ENCODE measurements around the gene SHROOM3.

Gene SHROOM3

DNA sequence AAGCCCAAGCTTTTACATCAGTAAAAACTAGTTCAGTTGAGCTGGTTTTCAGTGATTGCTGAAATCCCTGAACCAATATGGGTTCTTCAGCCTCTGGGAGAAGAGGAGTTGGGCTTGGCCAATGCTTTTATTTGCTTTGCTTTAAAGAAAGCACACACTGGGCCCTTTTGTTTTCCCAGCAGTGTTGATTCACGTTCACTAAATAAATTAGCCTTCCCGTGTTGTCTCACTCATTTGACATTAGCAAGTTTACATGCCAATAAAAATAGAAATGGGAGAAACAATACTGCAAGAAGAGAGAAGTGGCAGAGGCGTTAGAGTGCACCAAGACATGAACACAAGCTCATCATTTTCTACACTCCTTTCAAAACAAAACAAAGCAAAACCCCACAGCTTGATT is 136.2 kb downstream of the SHROOM3 start:
- DNase-seq: no peak

DNA sequence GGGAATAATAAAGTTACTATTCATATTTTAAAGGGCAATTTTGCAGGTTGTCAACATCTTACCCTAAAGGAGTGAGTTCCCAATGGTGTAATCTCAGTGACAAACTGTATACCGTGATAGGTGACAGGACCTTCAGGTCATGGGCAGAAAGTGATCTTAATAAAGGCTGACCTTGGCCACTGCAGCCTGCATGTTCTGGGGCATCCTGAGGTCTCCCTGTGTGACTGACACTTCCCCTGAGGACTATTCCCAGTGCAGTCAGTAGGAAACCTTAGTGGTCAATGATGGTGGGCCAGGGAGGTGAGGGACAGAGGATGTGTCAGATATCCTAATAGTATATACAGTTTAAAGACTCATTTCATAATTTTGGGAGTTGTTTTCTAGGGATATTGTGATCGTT is 137.2 kb downstream of the SHROOM3 start:
- DNase-seq: no peak

DNA sequence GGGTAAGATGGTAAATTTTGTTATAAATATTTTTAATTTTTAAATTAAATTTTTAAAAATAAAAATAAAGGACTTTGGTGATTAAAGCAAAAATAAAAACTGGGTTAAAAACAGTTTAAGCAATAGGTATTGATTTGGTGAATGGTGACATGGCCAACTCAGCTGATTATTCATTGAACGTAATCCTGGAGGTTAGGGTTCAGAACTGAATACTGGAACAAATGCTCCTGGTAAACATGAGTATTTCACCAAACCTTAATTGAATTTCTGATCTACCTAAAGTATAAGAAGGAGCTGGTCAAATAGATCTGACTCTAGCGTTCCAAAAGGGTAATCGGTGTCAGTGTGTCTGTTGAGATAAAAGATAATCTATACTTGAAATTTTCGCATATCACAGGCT is 141.8 kb downstream of the SHROOM3 start:
- no peak for DNase-seq

DNA sequence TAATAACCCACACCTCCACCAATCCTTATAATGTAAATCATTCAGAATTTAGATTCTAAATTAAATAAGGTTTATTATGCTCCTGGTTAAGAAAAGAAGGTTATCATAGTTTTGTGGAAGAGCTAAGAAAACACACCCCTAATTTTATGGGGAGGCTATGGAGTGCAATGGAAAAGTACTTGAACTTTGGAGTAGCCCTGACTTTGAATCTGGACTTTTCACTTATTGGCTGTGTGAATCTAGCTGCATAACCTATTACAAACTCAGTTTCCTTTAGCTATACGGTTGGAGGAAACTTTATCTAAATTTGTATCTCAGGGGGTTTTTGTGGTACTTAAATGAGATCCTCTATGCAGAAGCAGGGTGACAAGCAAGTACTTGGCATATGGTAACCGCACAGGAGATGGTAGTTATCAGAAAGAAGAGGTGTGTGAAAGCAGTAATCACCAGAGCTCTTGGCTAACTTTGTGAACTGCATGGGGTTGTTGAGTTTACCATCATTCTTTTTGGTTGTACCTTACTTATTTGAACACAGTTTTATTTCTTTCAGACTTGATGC is 143.1 kb downstream of the SHROOM3 start:
- DNase-seq: no peak

DNA sequence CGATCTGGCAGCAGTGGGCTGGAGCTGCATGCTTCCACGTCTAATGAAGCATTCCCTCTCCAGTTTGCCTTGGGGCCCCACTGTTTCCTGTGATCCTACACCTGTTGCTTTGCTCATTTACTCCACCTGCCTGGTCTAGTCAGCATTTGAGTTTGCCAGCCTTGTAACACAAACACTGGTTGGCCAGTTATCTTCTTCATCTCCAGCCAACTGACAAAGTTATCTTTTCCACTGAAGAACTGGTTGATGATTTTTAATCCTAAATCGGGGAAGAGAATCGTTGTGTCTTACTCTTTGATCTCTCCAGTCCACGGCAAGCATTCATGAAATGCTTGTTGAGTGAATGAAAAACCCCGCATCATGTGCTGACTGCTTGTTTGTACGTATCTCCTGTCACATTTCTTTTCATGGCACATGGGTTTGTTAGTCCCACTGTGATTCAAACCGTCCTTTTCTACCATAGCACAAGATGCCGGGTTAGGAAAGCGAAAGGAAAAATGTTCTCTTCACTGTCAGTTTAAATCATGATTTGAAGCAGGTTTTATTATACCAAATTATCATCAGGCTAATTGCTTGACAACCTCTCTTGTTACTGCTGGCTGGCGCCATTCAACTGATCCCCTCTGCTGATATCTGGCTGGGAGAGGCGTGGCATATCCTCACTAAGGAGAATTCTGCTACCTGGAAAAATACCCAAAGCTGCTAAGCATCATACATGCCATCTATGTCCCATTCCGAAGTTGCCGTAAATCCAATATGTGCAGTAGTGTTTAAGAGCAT is 144.8 kb downstream of the SHROOM3 start:
- DNase-seq: no peak

DNA sequence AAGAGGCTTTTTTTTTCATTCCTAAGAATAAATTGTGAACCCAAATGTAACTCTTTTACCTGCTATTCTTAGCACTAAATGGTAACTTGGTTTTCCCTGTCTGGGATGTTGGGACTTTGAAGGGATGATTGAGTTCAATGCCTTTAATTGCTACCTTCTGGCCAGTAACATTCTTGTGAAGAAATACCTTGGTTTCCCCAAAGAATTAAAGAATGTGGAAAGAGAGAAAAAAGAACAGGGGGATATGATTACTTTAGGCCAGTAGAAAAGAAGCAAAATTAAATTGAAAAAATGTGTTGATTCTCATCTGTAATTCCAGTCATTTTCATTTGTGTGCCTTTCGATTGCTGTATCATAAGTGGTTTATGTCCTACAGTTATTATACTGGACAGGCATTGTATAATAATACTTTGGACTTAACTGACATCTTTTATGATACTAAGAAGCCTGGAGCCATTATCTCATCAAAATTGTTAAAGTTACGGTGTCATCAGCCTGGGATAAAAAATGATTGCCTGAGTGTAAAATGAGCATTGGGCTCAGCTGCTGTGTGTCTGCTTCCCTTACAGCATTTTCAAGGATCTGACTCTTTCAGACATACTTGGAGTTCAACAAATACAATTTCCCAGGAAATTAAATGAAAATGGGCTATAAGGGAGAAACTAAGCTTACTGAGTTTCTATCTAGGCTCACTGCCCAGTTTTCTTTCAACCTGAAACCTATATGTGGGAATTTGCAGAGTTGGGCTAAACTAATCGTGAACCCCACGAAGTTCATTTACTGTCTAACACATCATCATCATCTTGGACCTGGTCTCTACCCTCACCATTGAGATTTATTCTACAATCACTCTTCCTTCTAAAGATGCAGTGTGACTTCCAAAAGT is 146.3 kb downstream of the SHROOM3 start:
- no peak for DNase-seq

DNA sequence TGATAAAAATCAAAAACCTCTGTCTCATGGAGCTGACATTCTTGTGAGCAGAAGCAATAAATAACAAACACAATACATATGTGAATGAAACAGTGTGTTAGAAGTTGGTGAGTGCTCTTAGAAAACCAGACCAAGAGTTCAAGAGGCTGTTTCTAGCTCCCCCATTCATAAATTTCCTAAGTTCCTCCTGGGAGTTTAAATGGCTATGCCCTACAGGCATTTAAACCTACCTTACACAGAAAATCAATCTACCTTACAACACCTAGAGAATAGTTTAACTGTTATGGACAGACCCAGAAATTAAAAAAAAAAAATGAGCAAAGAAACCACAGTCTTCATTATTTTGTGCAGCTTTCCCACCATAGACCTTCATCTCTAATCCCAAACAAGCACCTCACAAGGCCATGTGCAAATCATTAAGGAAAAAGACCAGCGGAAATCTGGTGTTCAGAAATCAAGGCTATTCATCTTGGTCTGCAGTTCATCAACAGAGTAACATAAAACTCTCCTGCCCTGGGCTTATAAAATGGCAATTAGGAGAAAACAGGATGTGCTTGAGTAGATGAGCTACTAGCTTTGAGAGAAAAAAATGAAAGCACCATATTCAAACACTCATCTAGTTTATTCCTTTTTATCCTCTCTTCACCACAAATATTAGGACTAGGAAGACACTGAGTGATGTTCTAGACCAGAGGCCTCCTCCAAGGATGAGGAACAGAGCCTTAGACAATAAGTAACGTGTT is 147.2 kb downstream of the SHROOM3 start:
- no peak for DNase-seq

DNA sequence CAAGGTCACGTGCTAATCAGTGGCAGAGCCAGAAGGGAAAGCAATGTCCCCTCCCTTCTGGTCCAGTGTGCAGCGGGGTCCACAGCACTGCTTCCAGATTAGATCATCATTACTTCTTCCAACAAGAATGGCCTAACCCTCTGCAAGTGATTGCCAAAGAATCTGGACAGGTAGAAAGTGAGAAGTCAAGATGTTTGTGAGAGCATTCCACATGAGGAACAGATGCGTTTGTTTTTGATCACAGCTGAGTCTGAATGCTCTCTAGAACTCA is 147.7 kb downstream of the SHROOM3 start:
- DNase-seq: no peak

DNA sequence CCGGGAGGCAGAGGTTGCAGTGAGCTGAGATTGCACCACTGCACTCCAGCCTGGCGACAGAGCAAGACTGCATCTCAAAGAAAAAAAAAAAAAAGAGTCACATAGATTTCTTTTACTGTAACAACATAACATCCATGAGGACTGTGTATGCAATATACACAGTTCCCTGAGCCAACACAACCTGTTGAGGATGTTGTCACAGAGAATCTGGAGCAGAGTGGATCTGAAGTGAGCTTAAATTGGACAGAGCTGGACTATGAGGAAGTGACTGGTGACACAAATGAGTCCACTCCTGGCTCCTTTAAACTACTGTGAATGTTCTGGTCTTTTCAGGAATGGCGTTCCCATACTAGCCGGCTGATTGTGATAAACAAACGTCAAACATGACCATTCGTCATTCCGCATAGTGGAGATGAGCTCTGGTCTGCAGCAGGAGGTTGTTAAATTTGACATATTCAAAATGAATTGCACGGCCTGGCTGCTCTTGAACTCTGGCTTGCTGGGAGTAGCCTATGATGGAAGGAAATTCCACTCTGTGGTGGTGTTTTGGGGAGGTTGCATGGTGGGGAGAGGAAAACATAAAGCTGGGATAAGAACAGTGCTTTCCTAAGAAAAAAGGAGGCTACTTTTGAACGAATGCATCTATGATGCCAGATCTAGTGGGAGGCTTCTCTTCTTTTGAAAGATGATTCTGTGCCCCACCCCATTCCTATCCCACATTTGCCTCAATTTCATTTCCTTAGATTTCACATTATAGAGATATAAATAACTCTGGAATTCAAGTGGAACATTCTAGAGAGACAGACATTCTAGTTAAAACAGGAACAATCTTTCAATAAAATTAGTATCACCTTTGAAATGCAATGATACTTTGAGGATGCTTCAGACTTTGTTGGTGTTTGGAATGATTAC is 149.5 kb downstream of the SHROOM3 start:
- no peak for DNase-seq

DNA sequence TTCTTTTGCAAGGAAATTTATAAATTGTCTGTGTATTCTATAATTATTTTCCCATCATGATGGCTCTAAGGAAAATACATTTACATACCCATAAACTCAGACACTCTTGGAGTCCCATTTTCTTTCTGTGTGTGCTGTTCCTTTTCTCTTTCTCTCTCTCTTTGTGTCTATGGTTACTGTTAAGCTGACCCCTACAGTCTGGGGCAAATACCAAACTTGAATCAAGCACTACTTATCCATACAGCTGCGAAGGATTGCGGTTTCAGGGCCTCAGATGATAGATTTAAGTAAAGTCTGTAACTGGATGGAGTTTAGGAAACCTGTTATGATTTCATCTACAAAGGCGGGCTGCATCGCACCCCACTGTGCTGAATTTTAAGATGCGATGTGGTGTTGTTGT is 150.2 kb downstream of the SHROOM3 start:
- no peak for DNase-seq

DNA sequence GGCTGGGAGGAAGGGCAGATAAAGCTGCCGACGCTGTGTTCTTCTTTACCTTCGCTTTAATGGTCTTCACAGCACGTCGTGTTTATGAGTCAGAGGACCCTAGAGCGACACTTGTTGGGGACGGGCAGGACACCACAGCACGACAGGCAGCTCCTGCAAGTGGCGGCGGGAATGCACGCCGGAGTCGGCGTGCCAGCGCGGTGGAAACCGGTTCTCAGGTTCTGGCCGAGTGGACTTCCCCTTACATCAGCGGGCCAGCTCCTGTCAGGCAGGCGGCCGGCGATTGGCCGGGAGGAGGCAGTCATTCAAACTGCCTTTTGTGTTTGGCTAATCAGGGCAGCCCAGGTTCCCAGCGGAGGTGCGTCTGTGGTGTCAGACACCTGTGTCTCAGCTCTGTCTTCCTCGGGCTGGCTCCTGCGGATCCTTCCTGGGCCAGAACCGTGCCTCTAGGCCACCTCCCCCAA is 150.9 kb downstream of the SHROOM3 start:
- peak; percentile 15 to 38 for DNase-seq

DNA sequence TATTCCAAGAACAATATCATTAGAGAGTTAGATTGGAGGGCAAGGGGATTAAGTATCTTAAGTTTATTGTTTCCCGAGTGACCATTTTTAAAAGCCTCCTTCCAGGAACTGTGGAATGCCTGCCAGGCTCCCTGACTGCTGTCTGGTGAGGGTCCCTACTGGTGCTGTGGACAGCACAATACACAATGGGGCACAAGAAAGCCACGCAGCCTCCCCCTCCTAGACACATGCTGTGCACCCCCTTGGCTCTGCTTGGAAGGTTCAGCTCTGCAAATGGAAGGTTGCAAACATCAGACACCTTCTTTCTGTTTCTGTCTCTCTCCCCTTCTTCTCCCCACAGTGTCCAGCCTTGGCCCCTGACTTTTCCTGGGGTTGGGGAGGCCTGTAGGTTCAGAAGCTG is 153.2 kb downstream of the SHROOM3 start:
- DNase-seq: no peak

DNA sequence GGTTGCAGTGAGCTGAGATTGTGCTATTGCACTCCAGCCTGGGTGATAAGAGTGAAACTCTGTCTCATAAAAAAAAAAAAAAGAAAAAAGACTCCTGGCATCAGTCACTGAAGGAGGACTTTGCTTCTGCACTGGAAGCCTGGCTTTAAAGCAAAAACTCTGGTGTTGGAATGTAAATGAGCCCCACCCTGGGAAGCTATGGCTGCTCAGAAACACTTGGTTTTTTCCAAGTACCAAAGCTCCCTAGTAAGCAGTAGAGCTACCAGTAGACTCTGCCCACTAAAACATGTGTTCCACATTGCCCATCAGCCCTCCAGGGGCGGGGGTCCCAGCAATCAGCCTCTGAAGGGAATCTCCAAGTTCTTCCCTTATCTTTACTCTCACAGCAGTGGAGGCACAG is 154.4 kb downstream of the SHROOM3 start:
- DNase-seq: no peak

DNA sequence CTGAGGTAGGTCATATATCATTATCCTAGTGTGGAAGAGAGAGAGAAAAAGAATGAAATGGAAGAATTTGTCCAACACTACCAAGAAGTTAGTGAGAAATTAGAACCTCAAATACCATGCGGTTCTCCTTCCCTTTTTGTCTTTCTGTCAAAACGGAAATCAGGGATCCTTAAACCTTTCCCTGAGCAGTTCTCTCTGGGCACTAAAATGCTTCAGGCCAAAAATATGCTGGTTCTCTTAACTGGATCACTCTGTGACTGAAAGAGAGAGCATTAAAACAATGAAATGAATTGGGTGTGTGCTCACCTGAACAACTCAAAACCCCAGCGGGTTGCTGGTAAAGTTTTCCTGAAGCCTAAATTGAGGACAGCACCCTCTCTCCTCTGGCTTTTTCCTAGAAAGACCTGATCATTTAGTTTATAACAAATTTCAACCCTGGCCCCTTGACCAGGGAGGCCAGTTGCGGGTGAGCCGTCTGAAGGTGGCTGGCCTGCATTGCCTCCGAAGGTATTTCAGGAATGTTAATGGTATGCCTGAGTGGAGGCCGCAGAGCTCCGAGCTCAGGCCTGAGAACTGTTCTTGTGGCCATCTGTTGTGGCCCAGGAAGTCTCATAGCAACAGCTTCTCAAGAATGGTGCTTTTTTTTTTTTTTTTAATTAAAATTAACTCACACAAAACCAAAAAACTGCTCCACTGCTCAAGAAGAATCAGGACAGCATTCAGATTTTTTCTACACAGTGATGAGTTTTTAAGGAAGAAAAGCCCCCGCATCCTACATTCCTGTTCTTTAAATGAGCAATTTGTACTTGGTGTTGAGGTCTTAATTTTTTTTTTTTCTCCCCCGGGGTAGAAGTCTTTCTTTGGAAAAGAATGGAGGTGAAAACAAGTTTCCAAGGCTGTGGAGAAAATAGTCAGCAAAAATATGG is 155.1 kb downstream of the SHROOM3 start:
- no peak for DNase-seq

DNA sequence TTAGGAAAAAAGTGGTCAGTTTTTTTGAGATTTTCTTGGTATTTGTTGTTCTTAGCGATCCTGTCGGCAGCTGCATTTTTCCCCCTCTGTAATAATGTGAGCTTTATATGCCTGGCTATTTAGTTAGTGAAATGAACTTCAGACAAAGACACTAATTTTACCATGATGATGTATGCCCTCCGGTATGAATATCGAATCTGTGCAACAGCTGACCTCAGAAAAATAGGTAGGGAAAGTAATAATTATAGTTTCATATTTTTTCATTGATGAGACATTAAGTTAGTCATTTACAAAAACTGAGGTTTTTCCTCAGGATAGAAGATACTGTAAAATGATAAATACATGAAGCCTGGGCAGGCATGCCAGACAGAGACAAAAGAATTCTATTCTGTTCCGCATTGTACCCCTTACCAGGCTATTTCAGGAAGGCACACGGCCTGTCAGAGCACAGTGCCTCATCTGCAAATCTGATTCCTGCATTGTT is 155.8 kb downstream of the SHROOM3 start:
- DNase-seq: no peak

DNA sequence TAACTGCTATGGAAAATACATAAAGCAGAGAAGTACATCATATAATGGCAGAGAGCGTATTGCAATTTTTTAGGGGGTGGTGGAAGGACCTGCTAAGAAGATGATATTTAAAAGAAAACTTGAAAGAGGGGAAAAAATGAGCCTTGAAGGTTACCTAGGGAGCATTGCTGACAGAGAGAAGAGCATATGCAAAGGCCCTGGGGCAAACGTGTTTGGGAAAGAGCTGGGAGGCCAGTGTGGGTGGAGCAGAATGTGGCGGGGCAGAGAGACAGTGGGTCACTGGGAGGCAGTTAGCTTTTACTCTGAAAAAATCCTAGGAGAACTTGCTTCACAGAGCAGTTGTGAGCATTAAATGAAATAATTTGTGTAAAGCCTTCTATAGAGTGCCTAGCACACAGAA is 157.0 kb downstream of the SHROOM3 start:
- no peak for DNase-seq

DNA sequence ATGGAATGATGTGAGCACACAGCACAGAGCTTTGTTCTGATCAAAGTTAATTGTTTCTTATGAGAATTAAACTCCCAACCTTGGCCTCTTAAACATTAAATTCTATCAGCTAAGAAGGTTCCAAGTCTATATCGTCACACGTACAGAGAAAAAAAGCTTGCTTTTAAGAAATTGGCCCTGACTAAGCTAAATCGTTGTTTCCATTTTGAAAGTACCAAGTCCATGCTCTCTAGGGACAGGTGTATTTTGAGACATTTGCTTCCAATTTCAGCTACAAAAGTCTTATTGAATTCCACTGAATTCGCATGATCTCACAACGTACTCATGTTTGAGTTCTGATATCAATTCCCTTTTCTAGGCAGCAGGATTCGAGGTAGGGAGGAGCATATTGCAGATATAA is 157.4 kb downstream of the SHROOM3 start:
- DNase-seq: no peak

DNA sequence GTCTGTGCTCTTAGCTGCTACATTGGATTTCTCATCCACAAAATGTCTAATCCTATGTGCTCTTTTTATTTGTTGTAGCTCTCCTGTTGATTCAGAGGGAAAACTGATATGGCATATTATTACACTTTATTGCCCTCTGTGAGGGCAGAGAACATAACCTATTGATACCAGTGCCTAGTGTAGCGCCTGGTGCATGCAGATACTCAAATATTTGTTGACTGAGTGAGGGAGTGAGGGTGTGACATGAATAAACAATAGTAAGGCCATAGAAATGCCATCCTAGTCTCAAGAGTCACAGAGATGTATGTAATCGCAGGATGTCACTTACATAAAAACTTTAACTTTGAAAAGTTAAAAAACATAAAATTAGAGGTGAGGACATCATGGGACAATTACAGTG is 159.1 kb downstream of the SHROOM3 start:
- DNase-seq: no peak

DNA sequence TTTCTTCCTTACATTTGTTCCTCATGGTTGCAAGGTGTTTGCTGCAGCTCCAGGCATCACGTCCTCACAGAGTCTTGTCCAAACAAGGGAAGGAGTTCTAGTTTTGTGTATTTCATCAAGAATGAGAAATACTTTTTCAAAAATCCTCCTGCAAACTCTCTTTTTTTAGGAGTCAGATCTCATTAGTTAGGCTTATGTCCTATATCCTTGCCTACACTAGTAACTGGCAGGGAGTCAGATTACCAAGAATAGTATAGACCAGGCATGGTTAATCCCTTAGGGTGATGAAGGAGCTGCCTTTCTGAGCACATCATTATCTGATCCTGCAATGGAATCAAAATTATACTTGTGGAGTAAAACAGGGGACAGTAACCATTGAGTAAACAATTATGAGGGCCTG is 160.4 kb downstream of the SHROOM3 start:
- no peak for DNase-seq

DNA sequence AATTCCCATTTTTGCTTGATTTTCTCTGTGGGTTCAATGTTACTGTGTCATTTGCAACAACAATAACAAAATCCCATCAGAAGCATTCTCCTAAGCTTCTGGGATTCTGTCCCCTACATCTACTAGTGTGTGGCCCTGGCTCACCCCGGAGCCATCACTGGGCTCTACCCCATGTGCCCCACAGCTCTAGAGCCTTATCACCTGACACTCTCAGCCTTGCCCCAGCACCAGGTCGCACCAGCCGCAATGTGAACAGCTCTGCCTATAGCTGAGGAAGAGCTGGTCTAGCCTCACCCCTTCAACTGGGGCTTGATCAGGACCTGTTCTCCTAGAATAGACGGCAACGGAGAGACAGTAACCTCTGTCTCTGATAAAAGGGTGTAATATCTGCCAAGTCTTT is 161.7 kb downstream of the SHROOM3 start:
- DNase-seq: no peak

DNA sequence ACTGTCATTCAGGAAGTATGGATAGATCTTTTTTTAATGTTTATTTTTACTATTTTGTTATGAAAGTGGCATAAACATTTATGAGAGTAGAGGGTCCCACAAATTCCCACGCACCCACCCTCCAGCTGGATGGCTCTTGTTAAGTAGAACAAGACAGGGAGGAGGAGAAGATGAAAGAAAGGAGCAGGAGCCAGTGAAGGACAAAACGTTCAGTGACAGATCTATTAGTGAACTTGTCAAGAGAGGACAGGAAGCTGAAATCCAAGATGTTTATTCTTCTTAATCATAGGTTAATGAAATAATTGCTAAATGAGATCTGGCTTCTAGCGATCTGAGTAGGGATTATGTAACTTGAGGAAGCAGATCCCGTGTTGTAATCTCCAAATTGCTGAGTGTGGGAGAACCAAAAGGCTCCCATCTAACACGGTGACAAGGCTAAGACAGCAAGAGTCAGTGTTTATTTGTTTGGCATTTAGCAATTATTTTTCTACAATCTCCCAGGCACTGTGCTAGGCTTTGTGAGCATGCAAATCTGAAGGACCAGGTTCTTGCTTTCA is 162.5 kb downstream of the SHROOM3 start:
- peak; percentile 18 to 45 for DNase-seq

Data from NCI-H524 (cell line).